Thyroid gland (tissue), 4 donors: Measurements from ENCODE around the gene DNAAF8. TPM values are rescaled to one million over a fixed set of nuclear protein-coding genes. Genes with fewer than 3 reads are reported as not detected.

Experiments used
- DNase-seq, 2 donors: peaks; one replicate each; pipeline ENCODE4 v3.0.0-alpha.2; 2019
- H3K27ac ChIP-seq, 3 donors: fragments of 200-600 bp; sonication (generic); 1 replicate in 2 of 3; 2 replicates in 1 of 3; pipeline ENCODE4 v1.5.1; 2016 to 2019; ENCODE audit warnings: mild to moderate bottlenecking in 1 of 3, moderate library complexity in 1 of 3
- H3K27me3 ChIP-seq: fragments of 200-600 bp; sonication (generic); one replicate; pipeline ENCODE4 v1.5.1; 2019
- H3K36me3 ChIP-seq, 2 donors: fragments of 200-600 bp; sonication (generic); one replicate each; pipeline ENCODE4 v1.5.1; 2016 to 2019
- H3K4me1 ChIP-seq, 2 donors: fragments of 200-600 bp; sonication (generic); one replicate each; pipeline ENCODE4 v1.5.1; 2017 to 2019
- H3K4me3 ChIP-seq, 3 donors: fragments of 200-600 bp; sonication (generic); replicated peaks in 1 of 3; 1 replicate in 2 of 3; 2 replicates in 1 of 3; pipeline ENCODE4 v1.5.1; 2016; ENCODE audit warnings: mild to moderate bottlenecking in 1 of 3
- H3K9me3 ChIP-seq: fragments of 200-600 bp; sonication (generic); one replicate; pipeline ENCODE4 v1.5.1; 2017
- POLR2A ChIP-seq, 2 donors: fragments of 450-650 bp; IDR thresholded peaks; one replicate each; pipeline ENCODE4 v1.6.1; 2017; ENCODE audit warnings: antibody characterized with exemption in 2 of 2, mild to moderate bottlenecking in 2 of 2, moderate library complexity in 1 of 2
- whole genome bisulfite sequencing, 2 donors: methylation state at CpG; one replicate each; pipeline ENCODE4 v1.1.5; 2017; 5-methylcytosine and 5-hydroxymethylcytosine counted together
- intact Hi-C: fragments of 100-400 bp; cut with DNase I; formaldehyde crosslinking; loops from one replicate; pipeline ENCODE4 v1.15.1; 2023
- total RNA-seq, 4 donors: library from RNA; depleted of rRNA; stranded (reverse); fragments of >200 nt; gene quantifications; one replicate each; pipeline ENCODE4 v1.2.3, GENCODE V29; 2016
- TF ChIP-seq, protein P1 (sequence below), 6 experiments: fragments of 200-600 bp in 3 of 6; fragments of 450-650 bp in 3 of 6; sonication (generic) in 3 of 6; IDR thresholded peaks; one replicate each; pipeline ENCODE4 v1.5.1; 2016 to 2019; ENCODE audit warnings: antibody characterized with exemption in 6 of 6, mild to moderate bottlenecking in 2 of 6, inconsistent platforms in 1 of 6, moderate library complexity in 1 of 6

DNAAF8 gene
- total RNA-seq, 4 donors from 2014 or later = 0.25 to 4.1 (median 2.8) TPM

GRCh38 chr16:4762205-4762604 is 27.9 kb downstream of the DNAAF8 start:
- Histone ChIP-seq H3K27me3 (no peaks in the 10 kb centered on the region), H3K4me3 (no peak overlapping the region), H3K4me1 (peaks cover 6 to 12% of the 10 kb centered on the region in 2 donors), H3K36me3 (peaks cover 57 to 65% of the 10 kb centered on the region in 2 donors), H3K9me3 (no peaks in the 10 kb centered on the region), H3K27ac (no peak overlapping the region)
- 81 to 85% methylated on average over 3 to 4 of the region's 9 CpGs for WGBS, 2 donors
- DNase-seq = no peak
- no peak for TF ChIP-seq POLR2A (IDR thresholded peaks at IDR 0.05)
- TF ChIP-seq, protein P1, sequence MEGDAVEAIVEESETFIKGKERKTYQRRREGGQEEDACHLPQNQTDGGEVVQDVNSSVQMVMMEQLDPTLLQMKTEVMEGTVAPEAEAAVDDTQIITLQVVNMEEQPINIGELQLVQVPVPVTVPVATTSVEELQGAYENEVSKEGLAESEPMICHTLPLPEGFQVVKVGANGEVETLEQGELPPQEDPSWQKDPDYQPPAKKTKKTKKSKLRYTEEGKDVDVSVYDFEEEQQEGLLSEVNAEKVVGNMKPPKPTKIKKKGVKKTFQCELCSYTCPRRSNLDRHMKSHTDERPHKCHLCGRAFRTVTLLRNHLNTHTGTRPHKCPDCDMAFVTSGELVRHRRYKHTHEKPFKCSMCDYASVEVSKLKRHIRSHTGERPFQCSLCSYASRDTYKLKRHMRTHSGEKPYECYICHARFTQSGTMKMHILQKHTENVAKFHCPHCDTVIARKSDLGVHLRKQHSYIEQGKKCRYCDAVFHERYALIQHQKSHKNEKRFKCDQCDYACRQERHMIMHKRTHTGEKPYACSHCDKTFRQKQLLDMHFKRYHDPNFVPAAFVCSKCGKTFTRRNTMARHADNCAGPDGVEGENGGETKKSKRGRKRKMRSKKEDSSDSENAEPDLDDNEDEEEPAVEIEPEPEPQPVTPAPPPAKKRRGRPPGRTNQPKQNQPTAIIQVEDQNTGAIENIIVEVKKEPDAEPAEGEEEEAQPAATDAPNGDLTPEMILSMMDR (IDR thresholded peaks at IDR 0.05) = no peak
- intact Hi-C loops = no loop called here

GRCh38 chr16:4763791-4764190 is 29.5 kb downstream of the DNAAF8 start:
- Histone ChIP-seq H3K9me3 (no peaks in the 10 kb centered on the region), H3K4me3 (no peak overlapping the region), H3K4me1 (peaks cover 6 to 21% of the 10 kb centered on the region in 2 donors), H3K27ac (no peak overlapping the region), H3K36me3 (peaks cover 48 to 51% of the 10 kb centered on the region in 2 donors), H3K27me3 (no peaks in the 10 kb centered on the region)
- intact Hi-C loops = no loop called here
- 95 to 96% methylated on average over 7 of the region's 7 CpGs for WGBS, 2 donors
- TF ChIP-seq, protein P1 (IDR thresholded peaks at IDR 0.05) = no peak
- no peak for TF ChIP-seq POLR2A (IDR thresholded peaks at IDR 0.05)
- no peak for DNase-seq

DNA sequence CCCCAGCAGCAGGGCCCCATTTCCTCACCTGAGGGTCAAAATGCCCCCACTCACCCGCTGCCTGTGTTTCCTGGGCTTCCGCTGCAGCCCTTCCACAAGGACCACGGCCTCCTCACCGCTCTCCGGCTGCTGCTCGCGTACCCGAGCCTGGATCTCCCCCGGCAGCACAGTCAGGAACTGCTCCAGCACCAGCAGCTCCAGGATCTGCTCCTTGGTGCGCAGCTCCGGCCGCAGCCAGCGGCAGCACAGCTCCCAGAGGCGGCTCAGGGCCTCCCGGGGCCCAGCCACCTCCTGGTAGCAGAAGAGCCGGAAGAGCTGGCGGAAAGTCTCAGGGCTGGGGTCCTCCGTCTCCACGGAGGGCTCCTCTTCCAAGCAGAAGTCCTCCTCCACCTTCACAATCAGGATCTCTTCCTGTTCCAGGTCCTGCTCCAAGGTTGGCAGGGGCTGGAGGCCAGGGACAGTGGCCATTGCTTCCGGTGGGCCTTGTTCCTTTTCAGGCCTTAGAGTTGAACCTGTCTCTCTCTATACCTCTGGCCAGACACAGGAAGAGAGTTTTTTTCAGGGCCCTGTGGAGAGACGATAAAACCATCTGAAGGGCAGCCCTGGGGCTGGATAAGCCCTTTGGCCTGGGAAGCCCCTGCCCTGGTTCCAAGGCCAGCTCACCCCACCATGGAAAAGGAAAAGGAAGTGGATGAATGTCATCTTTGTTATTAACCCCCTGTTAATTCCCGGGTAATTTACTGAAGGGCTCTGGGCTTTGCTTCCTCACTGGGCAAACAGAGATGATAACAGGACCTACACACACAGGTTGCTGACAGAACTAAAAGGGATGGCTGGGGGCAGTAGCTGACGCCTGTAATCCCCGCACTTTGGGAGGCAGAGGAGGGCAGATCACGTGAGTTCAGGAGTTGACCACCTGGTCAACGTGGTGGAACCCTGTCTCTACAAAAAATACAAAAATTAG is 31.5 kb downstream of the DNAAF8 start:
- Histone ChIP-seq H3K27ac (no peak overlapping the region), H3K27me3 (no peaks in the 10 kb centered on the region), H3K9me3 (no peaks in the 10 kb centered on the region), H3K36me3 (peaks cover 30 to 33% of the 10 kb centered on the region in 2 donors), H3K4me1 (peaks cover 6 to 21% of the 10 kb centered on the region in 2 donors), H3K4me3 (peak overlapping the region; percentile 34 to 97 (median 93))
- intact Hi-C loops = loop anchor here (5.0 kb wide), 1 partner anchor 37 kb away; the partner anchor contains the start of gene ROGDI
- TF ChIP-seq, protein P1 (IDR thresholded peaks at IDR 0.05) = no peak
- TF ChIP-seq POLR2A (IDR thresholded peaks at IDR 0.05) = no peak
- 73 to 77% methylated on average over 17 to 26 of the region's 26 CpGs for WGBS, 2 donors
- DNase-seq = no peak

DNA sequence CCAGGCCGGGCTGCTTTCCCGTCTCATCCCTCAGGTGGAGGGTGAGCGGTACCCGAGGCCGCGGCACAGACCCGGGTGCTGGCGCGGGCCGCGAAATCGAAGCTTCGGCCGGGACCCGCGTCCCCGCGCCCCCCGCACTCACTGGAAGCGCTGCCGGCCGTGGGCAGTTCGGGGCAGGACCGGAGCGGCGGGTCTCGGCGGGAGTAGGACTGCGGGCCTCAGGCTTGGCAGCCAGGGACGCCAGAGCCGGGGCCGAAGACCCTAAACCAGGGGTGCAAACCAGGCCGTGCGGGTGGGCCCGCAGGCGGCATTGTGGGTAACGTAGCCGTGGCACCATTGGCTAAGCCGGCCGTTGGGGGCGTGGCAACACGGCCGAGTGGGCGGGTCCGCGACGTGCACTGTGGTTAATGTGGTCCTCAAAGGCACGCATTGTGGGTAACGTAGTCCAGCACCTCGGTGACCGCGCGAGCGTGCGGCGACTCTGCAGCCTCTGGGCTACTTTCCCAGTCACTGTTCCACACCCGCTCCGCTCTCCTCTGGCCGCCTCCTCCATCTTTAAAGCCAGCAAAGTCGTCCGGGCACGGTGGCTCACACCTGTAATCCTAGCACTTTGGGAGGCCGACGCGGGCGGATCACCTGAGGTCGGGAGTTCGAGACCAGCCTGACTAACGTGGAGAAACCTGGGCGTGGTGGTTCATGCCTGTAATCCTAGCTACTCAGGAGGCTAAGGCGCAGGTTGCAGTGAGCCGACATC is 32.7 kb downstream of the DNAAF8 start, which contains the start of gene ZNF500:
ZNF500 (minus strand) TSS at position 288 of the 754 bp plus-strand sequence. CDS start 1,184 bp downstream, outside the sequence.
- H3K36me3 ChIP-seq = peaks cover 21% of the 10 kb centered on the region in 2 donors
- DNase-seq = peak; percentile 99
- intact Hi-C loops = loop anchor here (5.0 kb wide), 1 partner anchor 35 kb away; the partner anchor contains the start of gene ROGDI
- H3K4me3 ChIP-seq = peak within 1 kb of the TSS; percentile 34 to 97 (median 93)
- peak within 1 kb of the TSS; percentile 75 to 80 (median 77) for H3K27ac ChIP-seq
- peaks cover 6 to 21% of the 10 kb centered on the region in 2 donors for H3K4me1 ChIP-seq
- H3K9me3 ChIP-seq = no peaks in the 10 kb centered on the region
- WGBS, 2 donors = 11% methylated on average over 20 to 36 of the region's 72 CpGs
- TF ChIP-seq, protein P1 (IDR thresholded peaks at IDR 0.05) = no peak
- TF ChIP-seq POLR2A (IDR thresholded peaks at IDR 0.05) = peak in 1 of 2 donors; percentile 72
- H3K27me3 ChIP-seq = no peaks in the 10 kb centered on the region
